Keratinocyte (primary cell): ENCODE results near the gene SLC39A3. TPM values are rescaled to one million over a fixed set of nuclear protein-coding genes. Genes with fewer than 3 reads are reported as not detected.

Experiments
- DNase-seq: peaks from one replicate; pipeline ENCODE4 v3.0.0-alpha.2; 2011; ENCODE audit warnings: low read depth, missing footprints, low spot score
- FAIRE-seq: peaks from 2 replicates; lab custom pipeline; 2011; peaks lifted over from hg19 to GRCh38; lab: Jason Lieb, UNC
- H2AFZ ChIP-seq: 2 replicates; pipeline ENCODE4 v1.6.0; 2012; ENCODE audit warnings: low read length, control low read depth, inconsistent platforms; ENCODE audit not compliant: control insufficient read depth
- H3K27ac ChIP-seq: 2 replicates; pipeline ENCODE4 v1.5.1; 2011; ENCODE audit warnings: low read length; ENCODE audit not compliant: control insufficient read depth, insufficient read depth
- H3K27me3 ChIP-seq: 3 replicates; pipeline ENCODE4 v1.6.0; 2011; ENCODE audit warnings: low read length; ENCODE audit not compliant: control insufficient read depth, insufficient read depth; ENCODE audit errors: extremely low read depth
- H3K36me3 ChIP-seq, 2 experiments: 2 replicates in 1 of 2; 3 replicates in 1 of 2; pipeline ENCODE4 v1.5.1; 2011; ENCODE audit warnings: low read length in 2 of 2, mild to moderate bottlenecking in 1 of 2; ENCODE audit not compliant: control insufficient read depth in 2 of 2, insufficient read depth in 2 of 2; ENCODE audit errors: extremely low read depth in 1 of 2
- H3K4me1 ChIP-seq: 3 replicates; pipeline ENCODE4 v1.5.1; 2011; ENCODE audit warnings: low read length; ENCODE audit not compliant: control insufficient read depth, insufficient read depth; ENCODE audit errors: extremely low read depth
- H3K4me2 ChIP-seq: 3 replicates; pipeline ENCODE4 v1.6.0; 2011; ENCODE audit warnings: low read depth, low read length; ENCODE audit not compliant: control insufficient read depth, insufficient read depth; ENCODE audit errors: extremely low read depth
- H3K4me3 ChIP-seq, 3 experiments: fragments of 200-600 bp in 1 of 3; sonication (generic) in 1 of 3; 2 replicates in 2 of 3; 3 replicates in 1 of 3; pipeline ENCODE4 v1.5.1; 2011 to 2016; ENCODE audit warnings: low read length in 3 of 3, mild to moderate bottlenecking in 3 of 3, control low read depth in 2 of 3, inconsistent platforms in 1 of 3, low read depth in 1 of 3, mixed read lengths in 1 of 3, mixed run types in 1 of 3, moderate library complexity in 1 of 3; ENCODE audit not compliant: control insufficient read depth in 2 of 3, insufficient read depth in 2 of 3; ENCODE audit errors: extremely low read depth in 1 of 3
- H3K79me2 ChIP-seq: 2 replicates; pipeline ENCODE4 v1.6.0; 2012; ENCODE audit warnings: low read length; ENCODE audit not compliant: control insufficient read depth, insufficient read depth
- H3K9ac ChIP-seq: 3 replicates; pipeline ENCODE4 v1.6.0; 2011; ENCODE audit warnings: low read length; ENCODE audit not compliant: control insufficient read depth, insufficient read depth; ENCODE audit errors: extremely low read depth
- H3K9me1 ChIP-seq: 3 replicates; pipeline ENCODE4 v1.6.0; 2011; ENCODE audit warnings: low read length; ENCODE audit not compliant: control insufficient read depth, insufficient read depth; ENCODE audit errors: extremely low read depth
- H3K9me3 ChIP-seq: 2 replicates; pipeline ENCODE4 v1.5.1; 2012; ENCODE audit warnings: low read depth, low read length; ENCODE audit not compliant: control insufficient read depth
- H4K20me1 ChIP-seq: 3 replicates; pipeline ENCODE4 v1.6.0; 2011; ENCODE audit warnings: low read length; ENCODE audit not compliant: control insufficient read depth, insufficient read depth; ENCODE audit errors: extremely low read depth
- EZH2 ChIP-seq: IDR thresholded peaks from one replicate; pipeline ENCODE4 v1.6.1; 2012; ENCODE audit warnings: inconsistent platforms, mild to moderate bottlenecking, low read length, moderate library complexity
- dilution Hi-C: fragments of 300-500 bp; cut with MboI; formaldehyde crosslinking; loops from one replicate; pipeline ENCODE4 v1.7.0; 2020; ENCODE audit warnings: low sequenced_read_pairs; ENCODE audit not compliant: extremely low pct_ligation_motif_present
- polyA plus RNA-seq, 5 experiments: library from polyadenylated mRNA; depleted of rRNA in 3 of 5; stranded (reverse) in 3 of 5; stranded (forward) in 1 of 5; unstranded in 1 of 5; fragments of >200 nt; gene quantifications; 1 replicate in 1 of 5; 2 replicates in 3 of 5; 3 replicates in 1 of 5; pipeline versions ENCODE4 v1.2.1 to v1.2.3, GENCODE V29; 2011 to 2012; ENCODE audit warnings: missing spikeins in 2 of 5, low read depth in 1 of 5, low replicate concordance in 1 of 5
- TF ChIP-seq, protein P1 (sequence below), 3 experiments: IDR thresholded peaks in 1 of 3; conservative IDR thresholded peaks in 1 of 3; optimal IDR thresholded peaks in 1 of 3; 2 replicates in 2 of 3; 3 replicates in 1 of 3; pipeline versions ENCODE3 to v1.5.1; 2011; ENCODE audit warnings: low read length in 3 of 3, mild to moderate bottlenecking in 3 of 3, moderate library complexity in 2 of 3, control low read depth in 1 of 3, inconsistent platforms in 1 of 3; ENCODE audit not compliant: insufficient read depth in 2 of 3; ENCODE audit errors: extremely low read depth in 1 of 3

Gene SLC39A3
- polyA plus RNA-seq, 1 donor (not counting 4 experiments of a cell fraction or from before 2014, with no cell fraction given), result 26.2 TPM

- no peak overlapping the region for H3K27ac ChIP-seq
- dilution Hi-C loops, result no loop called here
- H3K9ac ChIP-seq, result no peak overlapping the region
- no peak overlapping the region for H3K4me3 ChIP-seq
- FAIRE-seq, result no peak
- H2AFZ ChIP-seq, result no peak overlapping the region
- H3K4me2 ChIP-seq, result no peak overlapping the region
- peaks cover 14% of the 10 kb centered on the region for H3K4me1 ChIP-seq
- peaks cover 5% of the 10 kb centered on the region for H4K20me1 ChIP-seq
- no peaks in the 10 kb centered on the region for H3K9me1 ChIP-seq
- no peak for DNase-seq
- H3K36me3 ChIP-seq, result peaks cover 11 to 13% of the 10 kb centered on the region in 2 experiments
- H3K79me2 ChIP-seq, result no peaks in the 10 kb centered on the region
- TF ChIP-seq EZH2, result no peak
- H3K9me3 ChIP-seq, result no peaks in the 10 kb centered on the region
- H3K27me3 ChIP-seq, result peaks cover under 1% of the 10 kb centered on the region
Observed at GRCh38 chr19:2732157-2732725, 7.6 kb downstream of the SLC39A3 start.

DNA sequence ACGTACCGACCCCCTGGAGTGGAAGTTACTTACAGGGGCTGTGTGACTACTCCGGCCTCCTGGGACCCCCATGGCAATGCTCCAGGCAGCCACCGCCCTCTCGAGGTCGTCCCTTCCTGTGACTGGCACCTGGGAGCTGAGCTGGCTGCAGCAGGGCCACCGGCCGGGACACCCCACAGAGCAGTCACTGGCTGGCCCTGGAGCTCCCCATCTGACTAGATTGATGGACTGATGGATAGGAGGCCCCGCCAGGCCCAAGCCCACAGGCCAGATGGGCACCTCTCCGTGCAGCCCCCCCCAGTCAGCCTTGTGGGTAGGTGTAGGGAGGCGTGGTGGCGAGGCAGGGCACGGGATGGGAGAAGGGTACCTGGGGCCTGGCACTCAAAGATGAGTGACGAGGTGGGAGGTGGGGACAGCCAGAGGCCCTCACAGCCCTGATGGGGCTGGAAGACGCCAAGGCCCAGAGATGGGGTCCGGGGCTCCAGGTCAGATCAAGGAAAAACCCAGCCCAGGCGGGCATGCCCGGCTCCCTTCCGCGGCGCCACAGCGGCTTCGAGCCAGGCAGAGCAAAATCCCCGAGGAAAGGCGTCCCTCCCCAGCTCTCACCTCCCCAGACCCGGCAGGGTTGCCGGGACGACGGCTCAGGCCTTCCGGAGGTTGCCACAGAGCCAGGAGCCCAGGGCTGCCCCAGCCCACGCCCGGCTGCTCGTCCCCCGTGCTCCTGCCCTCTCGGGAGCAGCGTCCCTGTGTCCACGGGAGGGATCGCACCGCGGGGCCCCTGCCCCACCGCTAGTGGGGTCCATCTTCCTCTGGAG lies 8.4 kb downstream of the SLC39A3 start:
- no peak overlapping the region for H2AFZ ChIP-seq
- FAIRE-seq, result no peak
- TF ChIP-seq, protein P1, sequence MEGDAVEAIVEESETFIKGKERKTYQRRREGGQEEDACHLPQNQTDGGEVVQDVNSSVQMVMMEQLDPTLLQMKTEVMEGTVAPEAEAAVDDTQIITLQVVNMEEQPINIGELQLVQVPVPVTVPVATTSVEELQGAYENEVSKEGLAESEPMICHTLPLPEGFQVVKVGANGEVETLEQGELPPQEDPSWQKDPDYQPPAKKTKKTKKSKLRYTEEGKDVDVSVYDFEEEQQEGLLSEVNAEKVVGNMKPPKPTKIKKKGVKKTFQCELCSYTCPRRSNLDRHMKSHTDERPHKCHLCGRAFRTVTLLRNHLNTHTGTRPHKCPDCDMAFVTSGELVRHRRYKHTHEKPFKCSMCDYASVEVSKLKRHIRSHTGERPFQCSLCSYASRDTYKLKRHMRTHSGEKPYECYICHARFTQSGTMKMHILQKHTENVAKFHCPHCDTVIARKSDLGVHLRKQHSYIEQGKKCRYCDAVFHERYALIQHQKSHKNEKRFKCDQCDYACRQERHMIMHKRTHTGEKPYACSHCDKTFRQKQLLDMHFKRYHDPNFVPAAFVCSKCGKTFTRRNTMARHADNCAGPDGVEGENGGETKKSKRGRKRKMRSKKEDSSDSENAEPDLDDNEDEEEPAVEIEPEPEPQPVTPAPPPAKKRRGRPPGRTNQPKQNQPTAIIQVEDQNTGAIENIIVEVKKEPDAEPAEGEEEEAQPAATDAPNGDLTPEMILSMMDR (optimal IDR thresholded peaks at IDR 0.05 in 1 of 3, IDR thresholded peaks at IDR 0.05 in 1 of 3, conservative IDR thresholded peaks at IDR 0.05 in 1 of 3; ENCODE audit: extremely low read depth in 1 of 3, insufficient read depth in 2 of 3, low read length in 3 of 3), result no peak
- TF ChIP-seq EZH2, result no peak
- no peak overlapping the region for H3K27ac ChIP-seq
- peaks cover 5% of the 10 kb centered on the region for H4K20me1 ChIP-seq
- dilution Hi-C loops, result no loop called here
- peaks cover 4% of the 10 kb centered on the region for H3K27me3 ChIP-seq
- no peaks in the 10 kb centered on the region for H3K9me1 ChIP-seq
- no peak overlapping the region for H3K9ac ChIP-seq
- H3K4me1 ChIP-seq, result peaks cover 21% of the 10 kb centered on the region
- peaks cover 5 to 9% of the 10 kb centered on the region in 2 experiments for H3K36me3 ChIP-seq
- no peak overlapping the region for H3K4me2 ChIP-seq
- no peak overlapping the region for H3K4me3 ChIP-seq
- no peaks in the 10 kb centered on the region for H3K79me2 ChIP-seq
- DNase-seq, result no peak
- H3K9me3 ChIP-seq, result no peaks in the 10 kb centered on the region
